Calu3 (cell line): ENCODE measurements around the gene SLC39A11. TPM values are rescaled to one million over a fixed set of nuclear protein-coding genes. Genes with fewer than 3 reads are reported as not detected.
"Not testable (repeated sequence)": the region's sequence is repeated elsewhere in the genome, so short reads cannot be mapped to it uniquely, and the experiment has no call there.

ENCODE experiments used
- BruUV-seq: library from RNA; stranded (reverse); fragments of 400-500 nt; replicated peaks from 2 replicates; lab custom pipeline; 2021; lab: Mats Ljungman, UMichigan
- CTCF ChIA-PET: fragments of 300-600 bp; sonication (Branson Sonifier 250); formaldehyde crosslinking; loops from one replicate; lab custom pipeline; 2022; ENCODE audit warnings: antibody characterized with exemption; lab: Charles Lee
- DNase-seq: peaks from one replicate; pipeline ENCODE4 v3.0.0; 2022
- H3K27ac Mint-ChIP-seq: one replicate; pipeline ENCODE4 v1.8.0; 2022; ENCODE audit warnings: mixed read lengths; ENCODE audit not compliant: unreplicated experiment
- H3K27me3 Mint-ChIP-seq: one replicate; pipeline ENCODE4 v1.8.0; 2022; ENCODE audit warnings: mixed read lengths; ENCODE audit not compliant: unreplicated experiment
- H3K36me3 Mint-ChIP-seq: one replicate; pipeline ENCODE4 v1.8.0; 2022; ENCODE audit warnings: mild to moderate bottlenecking, moderate library complexity, mixed read lengths; ENCODE audit not compliant: insufficient read depth, unreplicated experiment
- H3K4me1 Mint-ChIP-seq: one replicate; pipeline ENCODE4 v1.8.0; 2022; ENCODE audit warnings: mild to moderate bottlenecking, low read depth, mixed read lengths; ENCODE audit not compliant: unreplicated experiment
- H3K4me3 Mint-ChIP-seq: one replicate; pipeline ENCODE4 v1.8.0; 2022; ENCODE audit warnings: mild to moderate bottlenecking, low read depth, moderate library complexity, mixed read lengths; ENCODE audit not compliant: unreplicated experiment
- H3K9me3 Mint-ChIP-seq: one replicate; pipeline ENCODE4 v1.8.0; 2022; ENCODE audit warnings: low read depth, mixed read lengths; ENCODE audit not compliant: unreplicated experiment
- CTCF ChIP-seq: fragments of 200-600 bp; IDR thresholded peaks from one replicate; pipeline ENCODE4 v1.8.0; 2022; ENCODE audit warnings: antibody characterized with exemption; ENCODE audit not compliant: unreplicated experiment
- intact Hi-C: fragments of 100-400 bp; cut with micrococcal nuclease; formaldehyde crosslinking; loops from one replicate; pipeline ENCODE4 v1.10.0; 2022; ENCODE audit not compliant: unreplicated experiment
- total RNA-seq: library from RNA; stranded (reverse); gene quantifications from 2 replicates; pipeline ENCODE4 v1.2.3, GENCODE V29; 2022

Gene SLC39A11
- total RNA-seq, 1 experiment from 2014 or later, result 60.3 TPM

- peak overlapping the region; percentile 69 for H3K4me3 Mint-ChIP-seq
- H3K27ac Mint-ChIP-seq, result peak overlapping the region; percentile 76
- H3K4me1 Mint-ChIP-seq, result peaks cover 20% of the 10 kb centered on the region
- TF ChIP-seq CTCF, result no peak
- intact Hi-C loops, result no loop called here
- TSS peak; percentile 54 for BruUV-seq
- no peak for DNase-seq
- peaks cover 33% of the 10 kb centered on the region for H3K36me3 Mint-ChIP-seq
- no peaks in the 10 kb centered on the region for H3K27me3 Mint-ChIP-seq
- CTCF ChIA-PET, result interaction anchor here (0.7 to 1.0 kb wide), 2 partner anchors 22 to 31 kb away, joined by 3 to 4 read pairs; no protein-coding TSS in a partner anchor
- H3K9me3 Mint-ChIP-seq, result peaks cover 2% of the 10 kb centered on the region
Observed at GRCh38 chr17:72639711-72640110, 452.8 kb downstream of the SLC39A11 start.

- H3K9me3 Mint-ChIP-seq, intact Hi-C loops, BruUV-seq, DNase-seq, H3K27me3 Mint-ChIP-seq, CTCF ChIA-PET, H3K4me3 Mint-ChIP-seq: not testable (repeated sequence)
- H3K27ac Mint-ChIP-seq, result peak overlapping the region; percentile 12
- H3K36me3 Mint-ChIP-seq, result peaks cover 37% of the 10 kb centered on the region
- peaks cover 28% of the 10 kb centered on the region for H3K4me1 Mint-ChIP-seq
Observed at GRCh38 chr17:72638932-72639331, 453.6 kb downstream of the SLC39A11 start.

- no peaks in the 10 kb centered on the region for H3K9me3 Mint-ChIP-seq
- H3K36me3 Mint-ChIP-seq, result peaks cover 12% of the 10 kb centered on the region
- H3K27me3 Mint-ChIP-seq, result no peaks in the 10 kb centered on the region
- BruUV-seq, result TSS peak; percentile 91
- peaks cover 51% of the 10 kb centered on the region for H3K4me1 Mint-ChIP-seq
- H3K4me3 Mint-ChIP-seq, result peak overlapping the region; percentile 43
- CTCF ChIA-PET, result interaction anchor here (0.6 to 1.4 kb wide), 4 partner anchors 11 to 179 kb away, joined by 3 to 6 read pairs (median 3); no protein-coding TSS in a partner anchor
- DNase-seq, result no peak
- intact Hi-C loops, result no loop called here
- peak overlapping the region; percentile 89 for H3K27ac Mint-ChIP-seq
- no peak for TF ChIP-seq CTCF
Observed at GRCh38 chr17:72635034-72635635, 457.4 kb downstream of the SLC39A11 start.

GRCh38 chr17:72634621-72635020, 457.9 kb downstream of the SLC39A11 start:
- H3K27ac Mint-ChIP-seq, result peak overlapping the region; percentile 89
- DNase-seq, result peak; percentile 60
- no peaks in the 10 kb centered on the region for H3K27me3 Mint-ChIP-seq
- intact Hi-C loops, result no loop called here
- no peaks in the 10 kb centered on the region for H3K9me3 Mint-ChIP-seq
- peaks cover 51% of the 10 kb centered on the region for H3K4me1 Mint-ChIP-seq
- H3K4me3 Mint-ChIP-seq, result peak overlapping the region; percentile 43
- peaks cover 12% of the 10 kb centered on the region for H3K36me3 Mint-ChIP-seq
- CTCF ChIA-PET, result interaction anchor here (0.7 to 1.4 kb wide), 4 partner anchors 16 to 179 kb away, joined by 3 to 7 read pairs (median 4); no protein-coding TSS in a partner anchor
- no peak for TF ChIP-seq CTCF
- no TSS peak for BruUV-seq
